Measurements from ENCODE around the gene LDLRAD4.

DNA sequence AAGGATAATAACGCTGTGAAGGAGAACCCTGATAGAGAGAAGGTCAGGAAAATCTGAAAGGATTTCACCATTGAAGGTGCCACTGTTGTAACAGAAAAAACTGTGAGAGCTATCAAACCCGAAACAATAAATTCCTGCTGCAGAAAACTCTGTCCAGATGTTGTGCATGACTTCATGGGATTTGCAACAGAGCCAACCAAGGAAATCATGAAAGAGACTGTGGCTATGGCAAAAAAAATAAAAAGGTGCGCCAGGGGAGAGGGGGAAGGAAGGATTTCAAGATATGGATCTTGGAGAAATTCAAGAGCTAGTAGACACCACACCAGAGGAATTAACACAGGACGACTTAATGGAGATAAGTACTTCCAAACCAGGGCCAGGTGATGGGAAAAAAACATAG, 88.0 kb downstream of the LDLRAD4 start:
- TF ChIP-seq, protein P1, sequence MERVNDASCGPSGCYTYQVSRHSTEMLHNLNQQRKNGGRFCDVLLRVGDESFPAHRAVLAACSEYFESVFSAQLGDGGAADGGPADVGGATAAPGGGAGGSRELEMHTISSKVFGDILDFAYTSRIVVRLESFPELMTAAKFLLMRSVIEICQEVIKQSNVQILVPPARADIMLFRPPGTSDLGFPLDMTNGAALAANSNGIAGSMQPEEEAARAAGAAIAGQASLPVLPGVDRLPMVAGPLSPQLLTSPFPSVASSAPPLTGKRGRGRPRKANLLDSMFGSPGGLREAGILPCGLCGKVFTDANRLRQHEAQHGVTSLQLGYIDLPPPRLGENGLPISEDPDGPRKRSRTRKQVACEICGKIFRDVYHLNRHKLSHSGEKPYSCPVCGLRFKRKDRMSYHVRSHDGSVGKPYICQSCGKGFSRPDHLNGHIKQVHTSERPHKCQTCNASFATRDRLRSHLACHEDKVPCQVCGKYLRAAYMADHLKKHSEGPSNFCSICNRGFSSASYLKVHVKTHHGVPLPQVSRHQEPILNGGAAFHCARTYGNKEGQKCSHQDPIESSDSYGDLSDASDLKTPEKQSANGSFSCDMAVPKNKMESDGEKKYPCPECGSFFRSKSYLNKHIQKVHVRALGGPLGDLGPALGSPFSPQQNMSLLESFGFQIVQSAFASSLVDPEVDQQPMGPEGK (CRISPR knock-in tag; IDR thresholded peaks at IDR 0.05; ENCODE audit: borderline replicate concordance): no peak
- no peak for TF ChIP-seq TCF4 (CRISPR knock-in tag; IDR thresholded peaks at IDR 0.05; ENCODE audit: borderline replicate concordance)

Measured in SK-N-SH treated with all-trans-retinoic acid at 6 μM for 48 hours (cell line).